PC-3 (cell line): ENCODE results near the gene PKMYT1. TPM values are rescaled to one million over a fixed set of nuclear protein-coding genes. Genes with fewer than 3 reads are reported as not detected.
"Not testable (repeated sequence)": the region's sequence is repeated elsewhere in the genome, so short reads cannot be mapped to it uniquely, and the experiment has no call there.

Source experiments
- ATAC-seq: fragments of 200-7000 bp; cut with Tn5 transposase; 2 replicates; pipeline ENCODE4 v1.9.1; 2020; ENCODE audit warnings: mild to moderate bottlenecking, moderate library complexity
- BruUV-seq: library from RNA; stranded (reverse); fragments of 400-500 nt; replicated peaks from 2 replicates; lab custom pipeline; 2021; lab: Mats Ljungman, UMichigan
- CTCF ChIA-PET: fragments of 300-600 bp; sonication (Branson Sonifier 250); formaldehyde crosslinking; loops from one replicate; lab custom pipeline; 2022; ENCODE audit warnings: antibody characterized with exemption; lab: Charles Lee
- POLR2A ChIA-PET: fragments of 300-600 bp; sonication (Branson Sonifier 250); formaldehyde crosslinking; loops from one replicate; lab custom pipeline; 2022; ENCODE audit warnings: antibody characterized with exemption; ENCODE audit not compliant: unreplicated experiment; lab: Charles Lee
- DNase-seq: peaks from one replicate; pipeline ENCODE4 v3.0.0-alpha.2; 2015
- H2AFZ ChIP-seq: fragments of 300-600 bp; sonication (generic); 2 replicates; pipeline ENCODE4 v1.6.0; 2016; ENCODE audit warnings: antibody characterized with exemption, low read length
- H3F3A ChIP-seq: fragments of 300-600 bp; sonication (generic); one replicate; pipeline ENCODE4 v1.6.0; 2017; ENCODE audit warnings: antibody characterized with exemption, low read length, control low read depth, mild to moderate bottlenecking; ENCODE audit not compliant: unreplicated experiment
- H3K27ac ChIP-seq: fragments of 300-600 bp; sonication (generic); 2 replicates; pipeline ENCODE4 v1.5.1; 2016; ENCODE audit warnings: mild to moderate bottlenecking, low read length
- H3K27me3 ChIP-seq: fragments of 300-600 bp; sonication (generic); 2 replicates; pipeline ENCODE4 v1.6.1; 2016; ENCODE audit warnings: low read length, mixed read lengths
- H3K36me3 ChIP-seq: fragments of 300-600 bp; sonication (generic); 2 replicates; pipeline ENCODE4 v1.6.1; 2016; ENCODE audit warnings: low read depth, mixed run types, low read length, mixed read lengths
- H3K4me1 ChIP-seq: fragments of 300-600 bp; sonication (generic); 2 replicates; pipeline ENCODE4 v1.5.1; 2016; ENCODE audit warnings: low read length; ENCODE audit not compliant: insufficient read depth
- H3K4me2 ChIP-seq: fragments of 300-600 bp; sonication (generic); 2 replicates; pipeline ENCODE4 v1.6.0; 2016; ENCODE audit warnings: low read length
- H3K4me3 ChIP-seq: fragments of 300-600 bp; sonication (generic); 2 replicates; pipeline ENCODE4 v1.5.1; 2016; ENCODE audit warnings: mild to moderate bottlenecking, low read length, mixed read lengths
- H3K79me2 ChIP-seq: fragments of 300-600 bp; sonication (generic); 2 replicates; pipeline ENCODE4 v1.6.1; 2017; ENCODE audit warnings: low read length, mixed read lengths
- H3K9ac ChIP-seq: fragments of 300-600 bp; sonication (generic); 2 replicates; pipeline ENCODE4 v1.6.0; 2016; ENCODE audit warnings: mild to moderate bottlenecking, low read length
- H3K9me2 ChIP-seq: fragments of 300-600 bp; sonication (generic); replicated peaks from 2 replicates; pipeline ENCODE4 v1.6.1; 2016; ENCODE audit warnings: mixed run types, low read length, mixed read lengths
- H3K9me3 ChIP-seq: fragments of 300-600 bp; sonication (generic); 2 replicates; pipeline ENCODE4 v1.6.1; 2016; ENCODE audit warnings: low read length, mixed read lengths
- H4K20me1 ChIP-seq: fragments of 300-600 bp; sonication (generic); 2 replicates; pipeline ENCODE4 v1.6.1; 2016; ENCODE audit warnings: low read length, mixed read lengths
- EZH2 ChIP-seq: fragments of 300-600 bp; sonication (generic); IDR thresholded peaks from one replicate; pipeline ENCODE4 v1.6.1; 2017; ENCODE audit warnings: antibody characterized with exemption, mild to moderate bottlenecking, low read length; ENCODE audit not compliant: unreplicated experiment
- EZH2phosphoT487 ChIP-seq: fragments of 300-600 bp; sonication (generic); IDR thresholded peaks from 2 replicates; pipeline ENCODE4 v1.6.1; 2018; ENCODE audit warnings: mild to moderate bottlenecking, antibody characterized with exemption, low read length, borderline replicate concordance
- intact Hi-C: fragments of 100-400 bp; cut with micrococcal nuclease; formaldehyde crosslinking; loops from 2 replicates; pipeline ENCODE4 v1.9.0; 2023
- total RNA-seq: library from RNA; depleted of rRNA; stranded (reverse); fragments of >200 nt; gene quantifications from 2 replicates; pipeline ENCODE4 v1.2.3, GENCODE V29; 2014
- TF ChIP-seq, protein P1 (sequence below): fragments of 300-600 bp; sonication (generic); conservative IDR thresholded peaks from 2 replicates; pipeline ENCODE4 v1.5.1; 2017; ENCODE audit warnings: antibody characterized with exemption, low read depth, mild to moderate bottlenecking, low read length

The PKMYT1 gene
- total RNA-seq, 1 experiment from 2014 or later: 51.9 TPM

DNA sequence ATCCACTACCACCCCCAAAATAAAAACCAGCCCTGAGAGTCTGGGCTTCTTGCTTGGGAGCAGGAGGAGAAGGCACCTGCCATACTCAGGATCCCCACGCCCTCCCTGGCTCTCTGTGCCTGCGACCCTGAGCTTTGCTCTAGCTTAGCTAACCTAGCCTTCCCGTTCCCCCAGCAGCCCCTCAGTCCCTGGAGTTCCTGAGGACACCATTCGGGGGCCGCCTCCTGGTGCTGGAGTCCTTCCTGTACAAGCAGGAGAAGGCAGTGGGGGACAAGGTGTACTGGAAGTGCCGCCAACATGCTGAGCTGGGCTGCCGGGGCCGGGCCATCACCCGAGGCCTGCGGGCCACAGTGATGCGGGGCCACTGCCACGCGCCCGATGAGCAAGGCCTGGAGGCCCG is 50.0 kb downstream of the PKMYT1 start:
- ATAC-seq (no peak), DNase-seq (no peak)
- no peaks in the 10 kb centered on the region for H3F3A ChIP-seq
- intact Hi-C loops: no loop called here
- no peaks in the 10 kb centered on the region for H3K9me2 ChIP-seq
- H3K36me3 ChIP-seq: no peaks in the 10 kb centered on the region
- POLR2A ChIA-PET: no interaction called here
- H3K9ac ChIP-seq: no peak overlapping the region
- H3K9me3 ChIP-seq: no peaks in the 10 kb centered on the region
- H4K20me1 ChIP-seq: no peaks in the 10 kb centered on the region
- peaks cover 5% of the 10 kb centered on the region; the same call in 1 of the 2 replicates for H3K4me1 ChIP-seq
- BruUV-seq: no TSS peak
- no peak overlapping the region for H3K27ac ChIP-seq
- no peak overlapping the region for H2AFZ ChIP-seq
- no peak overlapping the region for H3K4me3 ChIP-seq
- CTCF ChIA-PET: no interaction called here
- no peaks in the 10 kb centered on the region for H3K27me3 ChIP-seq
- TF ChIP-seq, protein P1, sequence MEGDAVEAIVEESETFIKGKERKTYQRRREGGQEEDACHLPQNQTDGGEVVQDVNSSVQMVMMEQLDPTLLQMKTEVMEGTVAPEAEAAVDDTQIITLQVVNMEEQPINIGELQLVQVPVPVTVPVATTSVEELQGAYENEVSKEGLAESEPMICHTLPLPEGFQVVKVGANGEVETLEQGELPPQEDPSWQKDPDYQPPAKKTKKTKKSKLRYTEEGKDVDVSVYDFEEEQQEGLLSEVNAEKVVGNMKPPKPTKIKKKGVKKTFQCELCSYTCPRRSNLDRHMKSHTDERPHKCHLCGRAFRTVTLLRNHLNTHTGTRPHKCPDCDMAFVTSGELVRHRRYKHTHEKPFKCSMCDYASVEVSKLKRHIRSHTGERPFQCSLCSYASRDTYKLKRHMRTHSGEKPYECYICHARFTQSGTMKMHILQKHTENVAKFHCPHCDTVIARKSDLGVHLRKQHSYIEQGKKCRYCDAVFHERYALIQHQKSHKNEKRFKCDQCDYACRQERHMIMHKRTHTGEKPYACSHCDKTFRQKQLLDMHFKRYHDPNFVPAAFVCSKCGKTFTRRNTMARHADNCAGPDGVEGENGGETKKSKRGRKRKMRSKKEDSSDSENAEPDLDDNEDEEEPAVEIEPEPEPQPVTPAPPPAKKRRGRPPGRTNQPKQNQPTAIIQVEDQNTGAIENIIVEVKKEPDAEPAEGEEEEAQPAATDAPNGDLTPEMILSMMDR: no peak
- TF ChIP-seq EZH2 (no peak), EZH2phosphoT487 (no peak)
- no peak overlapping the region for H3K4me2 ChIP-seq
- no peaks in the 10 kb centered on the region for H3K79me2 ChIP-seq

DNA sequence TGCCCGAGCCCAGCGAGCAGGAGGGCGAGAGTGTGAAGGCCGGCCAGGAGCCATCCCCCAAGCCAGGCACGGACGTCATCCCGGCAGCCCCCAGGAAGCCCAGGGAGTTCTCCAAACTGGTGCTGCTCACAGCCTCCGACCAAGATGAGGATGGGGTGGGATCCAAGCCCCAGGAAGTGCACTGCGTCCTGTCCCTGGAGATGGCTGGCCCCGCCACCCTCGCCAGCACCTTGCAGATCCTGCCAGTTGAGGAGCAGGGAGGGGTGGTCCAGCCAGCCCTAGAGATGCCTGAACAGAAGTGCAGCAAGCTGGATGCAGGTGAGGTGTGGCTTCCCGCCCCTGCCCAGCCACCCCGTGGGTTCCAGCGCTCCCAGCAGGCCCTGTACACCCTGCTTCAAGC is 50.6 kb downstream of the PKMYT1 start:
- Histone ChIP-seq H3K4me1 (peaks cover 5% of the 10 kb centered on the region; the same call in 1 of the 2 replicates), H3K36me3 (no peaks in the 10 kb centered on the region), H3K9ac (no peak overlapping the region), H4K20me1 (no peaks in the 10 kb centered on the region), H3K9me3 (no peaks in the 10 kb centered on the region), H3K27me3 (no peaks in the 10 kb centered on the region), H3K27ac (no peak overlapping the region), H3K4me3 (no peak overlapping the region), H3K9me2 (no peaks in the 10 kb centered on the region), H2AFZ (no peak overlapping the region), H3F3A (no peaks in the 10 kb centered on the region), H3K79me2 (no peaks in the 10 kb centered on the region), H3K4me2 (no peak overlapping the region)
- TF ChIP-seq EZH2phosphoT487 (no peak), EZH2 (no peak)
- TF ChIP-seq, protein P1: no peak
- intact Hi-C loops: no loop called here
- ChIA-PET POLR2A (no interaction called here), CTCF (no interaction called here)
- ATAC-seq (no peak), DNase-seq (no peak)
- BruUV-seq: no TSS peak

- no peak overlapping the region for H3K4me3 ChIP-seq
- H3K79me2 ChIP-seq: no peaks in the 10 kb centered on the region
- BruUV-seq: no TSS peak
- H3K27ac ChIP-seq: no peak overlapping the region
- no peaks in the 10 kb centered on the region for H3F3A ChIP-seq
- intact Hi-C loops: no loop called here
- ATAC-seq (no peak), DNase-seq (no peak)
- no peaks in the 10 kb centered on the region for H3K36me3 ChIP-seq
- no peak overlapping the region for H3K4me2 ChIP-seq
- H3K4me1 ChIP-seq: peaks cover 5% of the 10 kb centered on the region; the same call in 1 of the 2 replicates
- ChIA-PET CTCF (no interaction called here), POLR2A (no interaction called here)
- H3K9me2 ChIP-seq: no peaks in the 10 kb centered on the region
- no peaks in the 10 kb centered on the region for H4K20me1 ChIP-seq
- TF ChIP-seq EZH2phosphoT487 (no peak), EZH2 (no peak)
- TF ChIP-seq, protein P1: no peak
- no peaks in the 10 kb centered on the region for H3K9me3 ChIP-seq
- H2AFZ ChIP-seq: no peak overlapping the region
- no peak overlapping the region for H3K9ac ChIP-seq
- no peaks in the 10 kb centered on the region for H3K27me3 ChIP-seq
Measured at GRCh38 chr16:2928796-2929195, 51.5 kb downstream of the PKMYT1 start.

DNA sequence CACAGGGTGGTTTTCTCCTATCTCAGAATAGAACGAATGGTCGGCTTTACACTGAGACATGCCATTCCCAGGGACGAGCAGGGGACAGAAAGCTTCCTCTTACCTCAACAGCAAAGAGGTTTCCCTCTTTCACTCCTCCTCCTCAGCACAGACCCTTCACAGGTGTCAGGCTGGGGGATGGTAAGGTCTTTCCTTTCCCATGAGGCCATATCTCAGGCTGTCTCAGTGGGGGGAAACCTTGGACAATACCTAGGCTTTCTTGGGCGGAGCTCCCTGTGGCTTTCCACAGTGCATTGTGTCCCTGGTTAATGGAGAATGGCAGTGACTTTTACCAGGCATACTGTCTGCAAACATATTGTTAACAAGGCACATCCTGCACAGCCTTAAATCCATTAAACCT is 52.1 kb downstream of the PKMYT1 start:
- intact Hi-C loops, H3K4me1 ChIP-seq, DNase-seq, H3K27me3 ChIP-seq, H3K36me3 ChIP-seq, H3K9ac ChIP-seq, H4K20me1 ChIP-seq, H3K27ac ChIP-seq, CTCF ChIA-PET, H3F3A ChIP-seq, H3K9me2 ChIP-seq, H3K9me3 ChIP-seq, H3K4me3 ChIP-seq, BruUV-seq, POLR2A ChIA-PET, ATAC-seq, H3K4me2 ChIP-seq, H2AFZ ChIP-seq, H3K79me2 ChIP-seq: not testable (repeated sequence)
